HK-2 (cell line): Measurements from ENCODE around the gene PTPN21.
A peak's percentile ranks its signal among the peaks of the same experiment; 100 is the strongest.

Experiments used
- DNase-seq: peaks from one replicate; pipeline ENCODE4 v3.0.0-alpha.2; 2018; ENCODE audit not compliant: unreplicated experiment

Gene PTPN21

DNA sequence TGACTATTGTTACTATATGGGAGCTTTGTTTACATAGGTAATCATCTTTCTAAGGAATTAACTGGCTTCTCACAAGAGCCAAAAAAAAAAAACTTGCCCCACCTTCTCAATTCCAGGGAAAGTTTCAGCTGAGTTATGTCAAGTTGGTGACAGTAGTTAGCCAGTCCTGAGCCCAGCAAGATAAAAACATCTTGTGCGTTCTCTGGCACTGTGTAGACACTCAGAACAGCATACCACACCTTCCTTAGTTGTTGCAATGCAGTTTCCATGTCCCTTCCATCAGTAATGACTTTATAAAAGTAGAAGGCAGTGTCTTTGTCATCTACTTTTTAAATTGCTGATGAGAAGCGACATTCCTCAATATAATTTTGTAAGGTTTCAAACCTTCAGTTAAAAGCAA is 50.2 kb downstream of the PTPN21 start:
- DNase-seq, result no peak

DNA sequence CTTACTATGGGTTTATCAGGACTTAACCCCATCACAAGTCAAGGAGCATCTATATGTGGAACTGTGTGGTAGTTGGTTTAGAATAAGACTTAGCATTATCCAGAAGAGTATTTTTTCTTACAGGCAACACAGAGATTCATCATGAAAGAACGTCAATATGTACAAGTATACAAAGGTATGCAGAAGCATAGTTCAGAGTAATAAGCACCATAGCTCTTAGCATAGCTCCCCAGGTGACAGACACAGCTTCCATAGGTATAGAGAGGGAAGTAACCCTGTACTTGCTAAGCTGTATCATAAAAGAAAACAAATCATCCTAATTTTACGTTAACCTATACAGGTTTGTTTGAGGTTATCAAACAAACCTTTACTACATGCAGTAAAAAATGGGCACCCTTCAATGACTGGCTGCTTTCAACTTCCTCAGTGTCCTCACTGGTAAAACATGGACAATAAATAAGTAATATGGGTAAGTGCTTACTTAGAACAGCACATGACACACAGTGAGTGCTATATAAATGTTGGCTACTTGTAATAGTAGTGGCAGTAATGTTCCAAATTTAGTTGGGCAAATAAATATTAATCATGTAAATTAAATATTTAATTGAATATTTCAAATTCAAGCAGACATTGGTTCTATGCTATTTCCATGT is 50.9 kb downstream of the PTPN21 start:
- DNase-seq, result no peak

DNA sequence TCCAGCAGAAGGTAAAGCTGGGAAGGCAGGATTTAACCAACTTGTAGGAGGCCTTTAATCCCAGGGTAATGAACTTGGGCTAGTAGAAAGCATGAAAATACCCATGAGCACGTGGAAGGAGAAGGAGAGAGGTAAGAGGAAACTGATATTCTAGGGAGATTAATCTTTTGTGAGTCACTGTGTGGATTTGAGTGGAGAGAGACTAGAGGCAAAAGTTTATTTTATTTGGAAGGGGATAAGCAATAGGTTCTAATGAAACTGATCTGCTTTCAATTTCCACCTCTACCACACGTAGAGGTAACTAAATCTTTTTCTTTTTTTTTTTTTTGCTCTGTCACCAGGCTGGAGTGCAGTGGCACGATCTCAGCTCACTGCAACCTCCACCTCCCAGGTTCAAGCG is 52.1 kb downstream of the PTPN21 start:
- DNase-seq, result no peak

DNA sequence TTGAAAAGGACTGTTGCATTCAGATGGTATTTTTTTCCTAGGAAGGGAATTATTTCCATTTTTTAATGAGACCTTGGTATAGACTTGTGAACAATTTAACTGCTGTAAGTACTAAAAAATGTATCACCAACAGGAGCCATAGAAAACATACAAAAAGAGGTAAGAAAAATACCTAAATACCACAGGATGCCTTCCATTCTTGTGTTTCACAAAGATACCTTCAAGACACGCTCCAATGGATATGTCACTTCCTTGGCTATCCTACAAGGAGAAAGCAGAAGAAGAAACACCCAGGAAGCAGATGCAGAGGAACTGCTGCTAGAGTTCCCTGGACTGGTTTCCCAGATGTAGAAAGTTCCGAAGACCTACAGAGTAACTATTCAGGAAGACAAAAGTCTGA is 54.2 kb downstream of the PTPN21 start:
- no peak for DNase-seq

DNA sequence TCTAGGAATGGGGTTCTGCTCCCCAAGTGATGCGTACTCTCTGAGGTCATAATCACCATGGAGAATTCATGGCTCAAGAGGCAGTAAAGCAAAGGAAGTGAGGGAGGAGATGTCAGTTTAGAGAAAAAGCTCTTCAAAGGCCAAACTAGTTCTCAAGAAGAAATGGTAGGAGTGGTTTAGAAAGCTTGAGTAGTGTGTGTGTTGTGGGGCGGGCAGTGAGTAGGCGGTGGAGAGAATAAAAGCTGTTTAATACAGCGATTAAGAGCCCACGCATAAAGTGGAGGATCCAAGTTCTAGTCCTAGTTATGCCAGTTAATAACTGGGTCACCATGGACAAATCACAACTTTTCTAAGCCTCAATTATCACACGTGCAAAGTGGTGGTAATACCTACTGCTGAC is 55.6 kb downstream of the PTPN21 start:
- DNase-seq, result no peak

DNA sequence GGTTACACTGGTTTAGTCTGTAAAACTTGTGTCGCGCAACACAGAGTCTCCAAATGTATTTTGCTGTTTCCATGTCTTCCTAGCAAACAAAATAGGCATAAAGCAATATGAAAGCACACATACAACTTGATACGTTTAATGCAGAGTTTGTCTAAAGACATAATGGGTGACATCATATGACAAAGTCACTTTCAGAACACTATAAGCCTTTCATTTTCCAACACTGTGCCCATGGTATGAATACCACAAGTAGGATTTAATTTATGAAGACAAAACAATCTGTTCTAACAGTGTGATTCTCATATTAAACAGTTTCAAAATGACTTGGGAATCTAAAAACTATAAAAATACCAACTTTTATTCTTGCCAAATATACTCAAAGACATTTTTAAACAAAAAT is 58.4 kb downstream of the PTPN21 start:
- no peak for DNase-seq

DNA sequence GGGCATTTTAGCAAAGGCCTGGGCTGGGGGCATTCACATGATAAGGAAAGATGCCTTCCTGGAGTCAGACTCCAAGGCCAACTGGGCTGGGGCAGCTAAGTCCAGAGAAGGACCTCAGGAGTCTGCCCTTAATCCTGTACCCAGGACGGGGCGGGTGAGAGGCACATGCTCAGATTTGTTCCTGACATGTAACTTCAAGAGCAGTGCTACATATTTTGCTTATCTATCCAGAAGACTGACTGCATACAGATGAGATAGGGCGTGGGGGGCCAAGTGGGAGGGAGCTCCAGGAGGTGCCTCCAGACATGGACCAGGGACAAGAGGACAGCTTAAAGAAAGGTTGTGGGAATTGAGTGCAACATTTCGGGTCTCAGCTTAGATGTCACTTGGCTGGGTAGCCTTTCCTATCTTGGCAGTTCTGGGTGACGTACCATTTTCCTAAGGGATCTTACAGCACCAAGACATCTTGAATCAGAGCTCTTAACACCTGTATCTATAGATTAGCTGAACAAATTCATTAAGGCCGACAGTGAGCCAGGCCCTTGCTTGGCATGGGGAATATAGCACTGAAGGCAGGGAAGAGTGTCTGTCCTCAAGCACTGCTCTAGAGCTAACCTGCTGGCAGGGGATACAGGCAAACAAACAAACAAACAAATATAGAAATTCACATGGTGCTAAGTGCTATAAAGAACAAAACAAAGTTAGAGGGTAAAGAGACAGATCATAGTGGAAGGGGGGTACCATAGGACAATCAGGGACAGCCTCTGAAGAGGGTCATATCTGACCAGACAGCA is 61.2 kb downstream of the PTPN21 start:
- DNase-seq, result no peak

DNA sequence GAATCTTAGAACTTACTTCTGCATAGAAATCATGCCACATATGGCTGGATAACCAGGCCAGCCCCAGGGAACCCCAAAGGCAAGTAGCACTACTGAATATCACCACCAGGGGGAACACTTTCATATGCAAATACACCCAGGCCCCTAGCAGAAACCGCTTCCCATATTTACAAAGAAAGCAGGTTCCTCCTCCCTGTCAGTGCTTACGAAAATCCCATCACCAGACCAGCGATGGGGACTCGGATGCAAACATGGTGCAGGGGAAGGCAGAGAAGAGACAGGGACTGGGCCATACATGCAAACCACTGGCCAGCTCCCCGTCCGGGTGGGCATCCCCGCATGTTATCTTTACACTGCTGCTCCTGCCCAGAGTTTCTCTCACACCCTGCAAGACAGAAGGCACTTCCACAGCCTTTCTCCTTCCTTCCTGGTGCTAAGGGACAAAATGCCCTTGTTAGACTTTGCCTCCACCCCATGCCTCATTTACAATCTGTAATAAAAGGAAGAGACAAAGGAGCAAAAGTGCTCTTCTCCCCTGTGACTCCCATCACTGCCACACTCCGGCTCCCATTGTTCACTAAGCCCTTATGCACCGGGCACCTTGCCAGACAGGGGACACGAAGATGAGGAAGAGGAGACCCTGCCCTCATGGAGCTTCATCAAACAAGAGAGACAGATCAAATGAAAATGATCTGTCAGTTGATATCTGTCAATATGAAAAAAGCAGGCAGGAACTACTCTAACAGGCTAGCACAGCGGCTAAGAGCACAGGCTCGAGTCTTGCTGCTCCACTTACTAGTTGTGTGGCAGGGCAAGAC is 62.3 kb downstream of the PTPN21 start:
- peak; percentile 42 for DNase-seq

DNA sequence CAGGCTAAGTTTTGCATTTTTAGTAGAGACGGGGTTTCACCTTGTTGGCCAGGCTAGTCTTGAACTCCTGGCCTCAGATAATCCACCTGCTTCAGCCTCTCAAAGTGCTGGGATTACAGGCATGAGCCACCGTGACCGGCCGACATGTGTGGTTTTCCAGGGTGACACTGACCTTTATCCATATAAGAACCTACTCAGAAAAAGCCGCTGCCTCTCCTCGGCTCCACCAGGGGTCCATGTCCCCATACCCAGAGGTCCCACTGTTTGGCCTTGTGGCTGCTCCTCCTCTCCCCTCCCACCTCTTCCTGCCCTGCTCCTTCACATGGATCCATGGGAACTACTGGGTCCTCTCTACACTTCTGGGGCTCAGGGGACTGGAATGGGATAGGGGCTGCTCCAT is 64.6 kb downstream of the PTPN21 start:
- DNase-seq, result no peak

DNA sequence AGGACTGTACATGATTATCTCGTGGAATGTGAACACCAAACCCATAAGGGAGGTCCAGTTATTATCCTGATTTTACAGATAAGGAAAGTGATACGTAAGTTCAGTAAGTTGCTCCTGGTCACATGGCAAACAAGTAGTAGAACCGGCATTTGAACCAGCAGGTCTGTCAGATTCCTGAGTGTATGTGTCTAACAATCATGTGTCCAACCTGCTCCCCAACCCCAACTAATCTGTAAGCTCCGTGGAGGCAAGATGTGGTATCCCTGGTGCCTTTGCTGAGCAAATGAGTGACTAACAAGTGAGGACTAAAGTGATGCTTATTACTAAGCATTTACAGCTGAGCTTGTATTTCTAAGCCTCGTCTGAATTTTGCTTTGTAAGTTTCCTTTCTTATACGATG is 65.9 kb downstream of the PTPN21 start:
- no peak for DNase-seq

DNA sequence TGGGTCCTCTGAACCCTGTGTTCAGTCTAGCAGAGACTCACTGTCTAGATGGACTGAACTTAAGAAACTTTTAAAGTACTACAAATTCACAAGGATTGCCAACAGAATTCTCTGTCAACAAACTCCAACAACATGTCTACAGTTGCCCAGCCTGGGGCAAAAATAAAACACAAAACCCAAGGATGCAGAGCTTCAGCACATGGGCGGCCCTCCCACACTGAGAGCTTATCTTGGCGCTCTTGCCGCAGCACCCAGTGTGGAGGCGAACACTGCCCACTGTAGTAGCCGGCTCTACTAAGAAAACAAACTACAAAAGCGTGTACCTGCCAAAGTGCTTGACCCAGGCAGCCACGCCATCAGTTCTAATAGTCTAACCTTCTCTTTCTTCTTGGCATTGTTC is 66.7 kb downstream of the PTPN21 start:
- no peak for DNase-seq

DNA sequence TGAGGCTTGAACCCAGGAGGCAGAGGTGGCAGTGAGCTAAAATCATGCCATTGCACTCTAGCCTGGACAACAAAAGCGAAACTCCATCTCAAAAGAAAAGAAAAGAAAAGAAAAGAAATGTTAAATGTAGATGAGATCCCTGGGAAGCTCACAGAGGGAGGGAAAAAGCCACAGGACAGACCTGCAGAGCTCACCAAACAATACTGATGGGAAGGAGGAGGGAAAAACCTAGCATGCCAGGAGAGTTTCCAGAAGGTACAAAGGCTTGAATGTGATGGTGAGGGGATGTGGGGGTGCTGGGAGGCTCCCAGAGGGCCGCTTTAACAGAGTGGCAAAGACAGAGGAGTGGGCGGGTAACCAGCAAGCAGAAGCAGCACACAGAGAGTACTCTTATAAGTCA is 72.3 kb downstream of the PTPN21 start:
- DNase-seq, result no peak

DNA sequence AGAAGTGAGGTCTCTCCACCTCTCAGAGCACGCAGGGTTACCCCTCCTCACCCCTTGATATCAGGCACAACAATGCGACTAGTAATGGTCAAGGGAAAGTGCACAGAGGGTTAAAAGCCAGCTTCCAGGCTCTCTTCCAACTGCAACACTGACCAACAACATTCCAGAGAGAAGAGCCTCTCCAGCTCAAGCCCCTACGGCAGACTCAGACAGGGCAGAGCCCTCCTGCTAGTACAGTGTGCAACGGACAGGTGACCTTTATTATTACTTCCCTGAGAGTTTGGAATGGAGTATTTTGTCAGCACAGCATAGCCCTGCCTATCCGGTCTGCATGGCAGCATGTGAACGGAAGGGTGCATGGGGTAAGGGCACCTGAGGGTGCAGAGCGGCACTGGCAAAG is 73.0 kb downstream of the PTPN21 start:
- DNase-seq, result no peak

DNA sequence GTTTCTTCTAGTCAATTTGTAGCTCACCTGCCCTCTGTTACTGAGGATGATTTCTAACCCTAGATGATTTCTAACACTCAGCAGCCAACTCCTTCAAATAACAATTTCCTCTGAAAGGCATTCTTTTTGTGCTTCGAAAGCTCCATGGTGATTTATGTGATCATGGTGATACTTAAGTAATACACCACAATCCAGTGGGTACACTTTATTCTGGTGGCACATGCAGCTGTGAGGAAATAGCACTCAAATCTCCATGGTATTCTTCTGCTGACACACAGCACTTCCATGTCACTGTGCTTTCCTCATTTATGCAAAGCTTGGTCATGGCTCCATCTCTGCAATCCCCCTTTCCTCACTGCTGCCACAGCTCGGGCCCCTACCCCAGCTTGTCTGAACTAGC is 73.7 kb downstream of the PTPN21 start:
- no peak for DNase-seq

DNA sequence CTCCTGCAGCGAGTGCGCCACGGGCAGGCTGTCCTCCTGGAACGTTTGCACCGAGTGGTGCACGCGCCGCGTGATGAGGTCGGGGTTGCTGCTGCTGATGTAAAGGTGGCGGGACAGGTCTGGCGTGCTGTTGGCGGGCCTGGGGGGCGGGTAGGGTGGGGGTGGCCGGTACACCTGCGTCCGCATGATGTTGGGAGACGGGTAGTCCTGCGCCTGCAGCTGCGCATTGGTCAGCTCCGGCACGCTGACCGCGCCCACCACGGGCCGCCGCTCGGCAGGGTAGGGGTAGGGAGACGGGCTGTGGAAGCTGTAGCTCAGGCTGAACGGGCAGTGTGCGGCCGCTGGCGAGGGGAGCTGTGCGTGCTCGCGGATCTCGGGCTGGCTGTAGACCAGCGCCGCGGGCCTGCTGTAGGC is 75.2 kb downstream of the PTPN21 start:
- no peak for DNase-seq

DNA sequence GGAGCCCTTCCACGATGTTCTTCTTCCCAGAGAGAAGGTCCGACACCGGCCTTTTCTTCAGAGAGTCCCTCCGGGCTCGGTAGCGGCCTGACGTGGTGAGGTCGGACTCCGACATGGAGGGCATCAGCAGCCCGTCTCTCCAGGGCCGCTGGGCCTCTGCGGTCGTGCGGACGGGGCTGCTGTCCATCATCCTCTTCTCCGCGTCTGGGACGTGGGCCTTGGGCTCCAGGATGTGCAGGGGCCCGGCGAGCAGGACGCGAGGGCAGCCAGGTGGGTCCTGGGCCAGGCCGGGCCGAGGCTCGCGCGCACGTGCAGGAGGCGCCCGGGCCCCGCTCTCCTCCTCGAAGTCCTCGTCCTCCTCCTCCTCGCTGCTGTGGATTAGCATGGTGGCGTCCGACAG is 75.9 kb downstream of the PTPN21 start:
- DNase-seq, result no peak

DNA sequence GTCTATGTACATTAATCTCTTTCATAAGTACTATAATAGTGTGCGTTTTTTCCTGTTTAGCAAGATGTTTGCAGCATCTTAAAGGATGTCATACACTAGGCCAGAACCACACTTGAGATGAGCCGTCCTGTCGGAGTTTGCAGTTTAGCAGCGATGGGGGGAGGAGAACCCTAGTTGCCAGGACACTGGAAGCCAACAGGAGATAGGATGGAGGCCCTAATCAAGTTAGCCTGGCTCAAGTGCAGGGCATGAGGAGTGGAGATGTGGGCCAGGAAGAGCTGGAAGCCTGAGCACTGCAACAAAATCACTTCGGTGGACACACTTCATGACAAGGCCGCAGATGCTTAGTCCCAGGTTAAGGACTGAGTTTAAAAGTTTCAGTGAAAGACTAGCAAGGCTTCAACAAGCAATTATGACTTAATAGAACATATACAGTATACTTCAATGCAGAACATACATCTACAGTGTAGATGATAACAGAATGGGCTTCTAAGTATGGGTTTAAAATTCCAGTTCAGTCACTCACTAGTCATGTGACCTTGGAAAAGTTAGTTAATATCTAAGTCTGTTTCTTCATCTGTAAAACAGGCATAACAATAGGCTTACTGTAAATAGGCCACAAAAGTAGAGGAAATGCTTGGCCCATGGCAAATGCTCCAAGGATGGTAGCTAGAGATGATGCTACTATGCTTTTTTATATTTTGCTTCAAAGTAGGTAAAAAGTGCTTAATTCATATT is 77.1 kb downstream of the PTPN21 start:
- no peak for DNase-seq

DNA sequence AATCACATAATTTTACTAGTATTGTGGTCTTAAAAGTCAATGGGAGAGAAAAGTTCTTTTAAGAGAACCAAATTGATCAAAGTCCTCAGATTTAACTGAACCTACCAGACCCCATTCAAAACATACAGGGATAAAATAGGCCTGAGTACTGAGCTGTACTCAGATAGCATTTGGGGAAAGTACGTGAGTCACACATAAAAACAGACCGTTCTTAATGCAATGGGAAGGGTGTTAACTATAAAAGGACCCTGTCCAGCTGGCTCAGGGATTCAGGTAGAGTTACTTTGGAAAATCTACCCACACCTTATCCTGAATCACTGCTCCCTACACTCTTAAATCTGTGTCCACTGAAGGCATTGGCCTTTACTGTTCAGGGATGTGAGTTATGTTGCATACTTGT is 78.0 kb downstream of the PTPN21 start:
- DNase-seq, result no peak

DNA sequence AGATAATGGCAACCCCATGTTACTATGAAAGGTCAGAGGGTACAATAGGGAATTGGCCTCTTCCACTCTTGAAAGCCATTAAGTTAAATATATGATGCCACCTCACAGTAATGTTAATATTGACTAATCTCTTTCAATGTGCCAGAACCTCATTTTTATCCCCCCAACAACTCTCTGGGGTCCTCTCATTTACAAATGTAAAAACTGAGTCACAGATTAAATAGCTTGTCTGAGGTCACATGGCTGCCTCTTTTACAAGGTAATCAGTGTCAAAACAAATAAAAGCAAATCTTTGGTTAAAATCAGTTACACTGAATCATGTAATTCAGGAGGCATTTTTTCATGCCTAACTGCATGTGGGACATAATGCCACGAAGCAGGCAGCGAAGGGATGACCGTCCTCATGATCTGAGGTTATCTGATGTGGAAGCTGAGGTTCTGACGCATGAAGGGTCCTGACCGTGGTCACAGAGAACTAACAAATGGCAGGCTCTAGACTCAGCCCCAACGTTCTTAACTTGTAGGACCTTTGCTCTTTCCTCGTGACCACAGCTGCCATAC is 78.5 kb downstream of the PTPN21 start:
- DNase-seq, result no peak

DNA sequence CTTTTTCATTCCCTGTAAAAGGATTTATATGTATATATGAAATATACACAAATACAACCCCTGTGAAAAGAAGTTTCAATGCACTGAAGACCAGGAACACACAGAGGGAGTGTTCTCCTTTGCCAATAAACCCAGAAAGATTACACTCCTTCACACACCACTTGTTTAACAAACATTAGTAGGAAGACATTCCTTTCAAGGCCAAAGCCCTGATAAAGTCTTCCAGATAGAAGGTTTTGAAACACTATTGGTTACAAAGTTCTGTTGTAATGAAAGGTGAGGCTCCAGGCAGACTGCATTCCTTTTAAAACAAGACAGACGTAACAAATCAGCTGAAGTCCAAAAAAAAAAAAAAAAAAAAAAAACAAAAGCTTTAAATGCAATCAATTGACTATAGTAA is 81.0 kb downstream of the PTPN21 start:
- DNase-seq, result no peak

DNA sequence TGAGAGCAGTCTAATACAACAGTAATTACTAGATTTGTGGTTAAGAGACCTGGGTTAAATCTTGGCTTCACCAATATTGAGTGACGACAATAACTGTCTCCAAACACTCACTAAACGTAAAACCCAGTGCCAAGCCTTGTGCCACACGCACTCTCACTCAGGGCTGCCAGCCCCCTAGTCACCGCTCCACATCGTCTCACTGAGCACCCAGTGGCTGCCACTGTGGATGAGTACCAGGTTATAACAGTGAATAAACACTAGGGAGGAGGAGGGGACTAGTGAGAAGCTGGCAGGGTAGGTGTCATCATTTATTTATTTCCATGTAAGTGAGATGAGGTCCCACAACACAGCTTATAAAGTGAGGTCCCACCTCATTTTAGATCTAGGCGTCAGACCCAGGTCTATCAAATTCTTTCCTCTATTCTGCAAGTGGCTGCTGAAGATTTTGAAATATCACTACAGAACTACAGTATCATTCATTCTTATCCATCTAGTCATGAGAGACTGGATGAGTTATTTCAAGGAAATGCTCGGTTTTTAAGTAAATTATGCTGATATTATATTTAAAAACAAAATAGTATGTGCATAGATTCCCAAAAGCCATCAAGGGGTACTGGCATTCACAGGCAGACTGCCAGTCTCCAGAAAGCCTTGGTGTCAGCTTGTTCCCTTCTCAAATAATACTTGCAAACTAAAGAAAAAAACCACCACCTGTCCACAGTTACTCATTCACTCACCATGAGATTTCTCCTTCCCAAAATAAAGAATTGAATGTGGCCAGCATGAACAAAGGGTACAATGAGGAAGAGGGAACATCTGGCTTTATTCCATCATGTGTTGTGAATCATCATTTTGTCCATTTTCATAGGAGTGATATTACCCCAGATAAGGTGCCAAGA is 84.0 kb downstream of the PTPN21 start:
- no peak for DNase-seq
